ENCODE results near the gene PARVG.

PARVG gene

DNA sequence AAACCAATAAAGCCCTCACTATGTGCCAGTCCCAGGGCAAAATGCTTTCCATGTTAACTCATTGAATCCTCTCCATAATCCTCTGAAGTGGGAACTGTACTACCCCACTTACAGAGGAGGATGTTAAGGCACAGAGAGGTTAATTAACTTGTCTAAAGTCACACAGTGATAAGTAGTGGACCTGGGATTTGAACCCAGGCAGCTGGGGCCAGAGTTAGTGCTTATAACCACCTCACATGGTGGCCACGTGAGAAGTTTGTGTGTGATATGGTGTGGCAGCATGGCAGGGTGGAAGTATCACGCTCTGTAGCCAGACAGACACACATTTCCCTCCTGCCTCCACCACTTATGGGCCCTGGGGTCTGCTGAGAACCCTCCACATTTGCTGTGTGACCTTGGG is 16.5 kb downstream of the PARVG start:
- no peak for DNase-seq

DNA sequence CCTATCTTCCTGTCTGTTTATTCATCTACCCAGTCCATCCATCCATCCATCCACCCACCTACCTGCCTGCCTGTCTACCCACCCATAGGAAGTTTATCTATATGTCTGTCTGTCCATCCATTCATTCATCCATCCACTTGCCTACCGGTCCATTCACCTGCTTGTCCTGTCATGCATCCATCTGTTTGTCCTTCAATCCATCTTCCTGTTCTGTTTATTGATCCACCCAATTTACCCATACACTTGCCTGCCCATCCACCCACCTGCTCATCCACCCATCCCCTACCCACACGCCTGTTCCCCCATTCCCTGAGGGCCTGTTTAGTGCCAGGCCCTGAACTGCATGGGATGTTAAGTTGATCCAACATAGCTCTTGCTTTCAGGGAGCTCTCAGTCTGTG is 18.4 kb downstream of the PARVG start:
- no peak for DNase-seq

DNA sequence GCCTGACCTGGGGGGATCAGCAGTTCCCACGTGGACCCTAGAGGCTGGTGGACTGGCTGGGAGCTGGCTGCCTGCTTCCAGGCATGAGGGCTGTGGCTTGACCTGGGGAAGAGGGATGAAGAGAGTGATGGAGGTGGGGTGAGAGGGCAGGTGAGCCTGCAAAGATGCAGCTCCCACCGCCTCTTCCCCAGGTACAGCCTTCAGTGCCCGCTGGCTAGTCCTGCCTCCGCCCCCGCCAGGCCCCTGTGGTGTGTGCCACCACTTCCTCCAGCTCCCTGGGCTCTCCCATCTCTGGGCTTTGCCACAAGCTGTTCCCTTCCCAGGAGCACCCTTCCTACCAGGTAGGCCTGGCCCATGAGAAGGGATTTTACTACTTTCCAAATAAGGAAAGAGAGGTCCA is 19.1 kb downstream of the PARVG start:
- no peak for DNase-seq

DNA sequence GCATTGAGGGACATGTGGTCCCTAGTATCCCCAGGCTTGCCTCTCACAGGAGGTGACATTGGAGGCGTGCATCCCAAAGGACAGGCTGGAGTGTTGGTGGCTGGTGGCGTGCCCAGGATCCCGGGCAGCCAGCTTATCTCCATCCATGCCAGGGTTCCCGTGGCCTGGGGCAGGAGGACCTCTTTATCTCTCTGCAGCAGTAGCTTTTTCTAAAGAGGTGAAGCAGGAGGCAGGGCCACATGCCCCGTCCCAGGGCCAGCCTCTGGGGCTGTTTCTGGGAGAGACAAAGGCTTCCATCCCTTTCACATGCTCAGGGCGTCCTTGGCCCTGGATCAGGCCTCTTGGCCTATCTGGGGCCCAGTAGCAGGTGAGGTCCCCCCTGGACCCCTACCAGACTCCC is 19.7 kb downstream of the PARVG start:
- DNase-seq, result no peak

DNA sequence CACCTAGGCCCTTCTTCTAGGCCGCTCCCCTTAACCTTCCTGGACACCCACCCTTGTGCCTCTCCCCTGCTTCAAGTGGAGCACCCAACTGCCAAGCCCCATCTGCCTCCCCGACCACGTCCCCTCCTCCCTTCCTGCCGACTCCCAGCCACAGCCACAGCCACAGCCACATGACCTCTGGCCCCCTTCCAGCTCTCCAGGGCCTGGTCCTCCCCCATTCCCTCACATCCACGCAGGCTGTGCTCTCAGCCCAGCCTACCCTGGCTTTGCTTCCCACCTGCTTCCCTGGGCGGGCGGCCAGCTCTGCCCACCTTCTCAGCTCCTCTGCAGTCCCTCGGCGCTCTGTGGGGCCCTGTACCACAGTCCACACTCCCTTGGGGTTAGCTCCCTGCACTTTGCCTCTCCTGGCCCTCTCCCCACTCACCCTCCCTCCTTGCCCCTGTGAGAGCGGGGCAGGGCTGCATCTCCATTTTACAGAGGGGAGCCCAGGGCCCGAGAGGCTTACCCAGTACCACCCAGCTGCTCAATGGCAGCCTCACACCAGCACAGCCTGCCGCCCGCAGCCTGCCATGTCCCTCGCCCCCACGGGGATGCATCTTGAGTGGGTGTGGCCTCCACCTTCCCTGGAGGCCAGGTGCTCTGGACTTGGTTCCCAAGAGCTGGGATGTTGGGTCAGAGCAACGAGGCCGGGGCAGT is 20.3 kb downstream of the PARVG start:
- no peak for DNase-seq

DNA sequence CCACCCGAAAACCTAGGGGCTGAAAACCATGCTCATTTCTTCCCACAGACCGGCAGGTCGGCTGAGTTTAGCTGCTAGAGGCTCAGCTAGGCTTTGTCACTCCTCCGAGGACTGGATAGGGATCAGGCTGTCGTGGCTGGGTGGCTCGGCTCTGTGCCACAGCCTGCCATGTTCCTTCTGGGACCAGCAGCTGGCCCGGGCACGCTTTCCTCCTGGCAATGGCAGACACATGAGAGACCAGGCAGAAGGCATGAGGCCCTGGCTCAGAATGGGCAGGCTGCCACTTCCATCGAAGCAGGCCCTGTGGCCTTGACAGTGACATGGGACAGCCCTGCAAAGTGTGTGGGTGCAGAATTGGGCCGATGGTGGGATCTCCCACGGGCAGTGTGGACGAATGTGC is 20.9 kb downstream of the PARVG start:
- no peak for DNase-seq

DNA sequence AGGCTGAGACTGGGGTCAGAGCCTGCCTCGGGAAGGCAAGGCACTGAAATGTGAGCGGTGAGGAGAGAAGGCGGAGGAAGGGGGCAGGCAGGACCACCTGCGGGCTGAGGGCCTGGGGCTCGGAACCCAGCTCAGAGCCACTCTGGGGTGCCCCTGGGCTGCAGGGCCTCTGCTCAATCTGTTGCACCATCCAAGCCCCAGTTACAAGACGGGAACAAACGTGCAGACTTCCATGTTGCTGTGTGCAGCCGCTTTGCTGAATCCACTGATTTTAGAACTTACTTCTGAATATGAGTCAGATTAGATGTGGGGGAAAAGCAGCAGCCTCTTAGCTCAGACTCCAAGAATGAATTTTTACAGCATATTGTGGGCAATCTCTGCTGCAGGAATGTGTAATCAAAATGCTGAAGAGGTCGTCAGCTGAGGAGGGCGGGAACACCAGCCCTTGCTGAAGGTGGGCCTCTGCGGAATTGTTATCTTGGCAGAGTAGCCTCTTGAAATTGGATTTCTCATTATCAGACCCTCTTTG is 21.6 kb downstream of the PARVG start:
- DNase-seq, result no peak

DNA sequence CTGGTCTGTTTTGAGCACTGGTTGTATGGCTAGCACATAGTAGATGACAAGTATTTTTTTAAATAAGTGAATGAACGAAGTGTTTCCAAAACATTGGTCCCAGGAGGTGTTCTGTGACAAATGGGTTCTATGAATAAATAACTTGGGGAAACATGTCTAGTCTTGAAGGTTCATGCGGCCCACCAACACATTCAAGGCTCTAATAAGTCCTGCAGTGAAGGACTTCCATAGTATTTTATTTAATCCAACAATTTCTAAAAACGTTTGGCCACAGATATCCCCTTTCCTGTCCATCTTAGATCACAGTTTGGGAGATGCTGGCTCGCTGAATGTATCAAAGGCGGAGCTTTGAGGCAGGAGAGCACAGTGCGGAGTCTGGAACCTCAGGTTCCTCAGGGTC is 22.5 kb downstream of the PARVG start:
- no peak for DNase-seq

DNA sequence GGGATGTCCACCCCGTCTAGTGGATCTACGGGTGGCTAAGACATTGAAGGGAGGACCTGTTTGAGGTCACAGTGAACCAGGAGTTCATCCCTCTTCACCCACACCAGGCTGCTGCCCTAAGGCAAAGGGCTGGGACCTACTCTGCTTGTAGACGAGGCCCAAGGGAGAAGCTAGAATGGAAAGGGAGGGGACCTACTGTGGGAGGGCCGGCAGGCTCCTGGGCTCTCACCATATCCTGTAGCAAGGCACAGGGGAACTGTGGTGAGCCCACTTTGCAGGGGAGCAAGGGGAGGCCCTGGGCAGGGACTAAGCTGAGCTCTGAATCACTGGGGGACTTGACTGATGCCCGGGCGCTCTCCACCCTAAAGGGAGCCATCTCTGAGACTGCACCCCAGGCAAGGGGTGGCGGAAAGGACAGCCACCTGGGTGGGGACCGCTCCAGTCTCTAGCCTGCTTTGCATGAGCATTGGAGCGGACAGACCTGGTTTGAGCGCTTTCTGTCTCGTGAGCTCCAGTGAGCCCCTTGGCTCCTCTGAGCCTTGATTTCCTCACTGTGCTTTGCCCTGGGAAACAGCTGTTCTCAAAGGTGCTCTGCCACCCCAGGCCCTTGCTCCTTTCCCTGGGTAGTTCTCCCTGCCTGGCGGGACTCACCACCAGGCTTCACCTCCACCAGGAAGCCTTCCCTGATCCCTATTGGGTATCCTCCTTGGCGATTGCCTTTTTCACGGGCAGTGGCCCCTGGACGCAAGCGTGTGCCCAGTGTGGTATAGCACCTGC is 24.2 kb downstream of the PARVG start:
- no peak for DNase-seq

DNA sequence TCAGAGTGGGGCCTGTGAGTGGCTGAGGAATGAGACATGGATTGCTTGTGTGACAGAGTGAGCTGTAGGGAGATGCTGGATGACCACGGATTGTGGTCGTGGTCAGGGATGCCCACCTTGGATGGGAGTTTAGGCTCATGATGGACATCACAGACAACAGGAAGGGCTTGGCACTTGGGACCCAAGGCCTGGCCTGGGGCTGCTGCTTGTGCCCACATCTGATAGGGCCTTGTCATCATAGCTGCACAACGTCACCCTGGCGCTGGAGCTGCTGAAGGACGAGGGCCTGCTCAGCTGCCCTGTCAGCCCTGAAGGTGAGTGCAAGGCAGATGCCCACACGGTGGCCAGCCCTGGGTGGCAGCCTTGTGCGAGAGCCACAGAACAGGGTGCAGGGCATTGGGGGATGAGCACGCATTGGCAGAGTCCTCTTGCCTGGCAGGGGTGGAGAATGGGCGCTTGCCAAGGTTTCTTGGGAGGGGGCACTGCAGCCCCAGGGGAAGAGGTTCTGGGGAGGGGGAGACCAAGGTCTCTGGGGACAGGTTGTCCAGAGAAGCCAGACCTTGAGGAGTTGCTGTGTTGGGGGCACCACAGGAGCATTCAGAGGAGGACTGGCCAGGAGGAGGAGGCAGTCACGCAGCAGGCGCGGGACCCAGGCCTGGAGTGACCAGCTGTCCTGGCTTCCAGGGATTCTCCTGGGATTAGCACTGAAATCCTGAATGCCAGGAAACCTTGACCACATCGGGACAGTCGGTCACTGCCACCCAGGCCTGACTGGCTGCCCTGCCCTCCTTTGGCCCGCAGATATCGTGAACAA is 25.0 kb downstream of the PARVG start:
- no peak for DNase-seq

DNA sequence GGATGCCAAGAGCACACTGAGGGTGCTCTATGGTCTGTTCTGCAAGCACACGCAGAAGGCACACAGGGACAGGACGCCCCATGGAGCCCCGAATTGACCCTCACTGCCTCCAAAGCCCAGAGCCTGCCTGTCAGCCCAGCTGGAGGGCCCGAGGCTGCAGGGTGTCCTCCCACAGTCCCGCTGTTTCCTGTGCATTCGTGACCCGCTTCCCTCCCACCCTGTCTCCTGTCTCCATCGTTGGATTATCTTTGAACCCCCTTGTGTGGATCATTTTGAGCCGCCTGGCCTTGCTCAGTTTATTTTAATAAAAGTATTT is 25.6 kb downstream of the PARVG start:
- no peak for DNase-seq

DNA sequence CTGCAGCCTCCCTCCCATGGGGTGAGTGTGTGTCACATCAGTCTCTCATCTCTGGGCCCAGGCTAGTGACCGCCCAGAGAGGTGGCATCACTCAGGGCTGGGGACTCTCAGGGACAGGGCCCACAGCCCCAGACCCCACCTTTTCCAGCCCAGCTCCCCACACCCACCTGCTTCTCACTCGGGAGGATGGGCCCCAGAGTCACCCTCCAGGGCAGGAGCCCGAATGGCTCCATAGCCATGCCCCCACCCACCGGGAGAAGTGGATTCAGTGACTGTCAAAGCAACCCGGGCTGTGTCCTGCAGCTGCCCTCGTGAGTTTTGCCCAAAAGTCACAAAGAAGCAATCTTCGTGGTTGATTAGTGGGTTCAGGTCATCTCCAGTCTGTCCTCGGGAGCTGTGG is 26.0 kb downstream of the PARVG start:
- DNase-seq, result no peak

DNA sequence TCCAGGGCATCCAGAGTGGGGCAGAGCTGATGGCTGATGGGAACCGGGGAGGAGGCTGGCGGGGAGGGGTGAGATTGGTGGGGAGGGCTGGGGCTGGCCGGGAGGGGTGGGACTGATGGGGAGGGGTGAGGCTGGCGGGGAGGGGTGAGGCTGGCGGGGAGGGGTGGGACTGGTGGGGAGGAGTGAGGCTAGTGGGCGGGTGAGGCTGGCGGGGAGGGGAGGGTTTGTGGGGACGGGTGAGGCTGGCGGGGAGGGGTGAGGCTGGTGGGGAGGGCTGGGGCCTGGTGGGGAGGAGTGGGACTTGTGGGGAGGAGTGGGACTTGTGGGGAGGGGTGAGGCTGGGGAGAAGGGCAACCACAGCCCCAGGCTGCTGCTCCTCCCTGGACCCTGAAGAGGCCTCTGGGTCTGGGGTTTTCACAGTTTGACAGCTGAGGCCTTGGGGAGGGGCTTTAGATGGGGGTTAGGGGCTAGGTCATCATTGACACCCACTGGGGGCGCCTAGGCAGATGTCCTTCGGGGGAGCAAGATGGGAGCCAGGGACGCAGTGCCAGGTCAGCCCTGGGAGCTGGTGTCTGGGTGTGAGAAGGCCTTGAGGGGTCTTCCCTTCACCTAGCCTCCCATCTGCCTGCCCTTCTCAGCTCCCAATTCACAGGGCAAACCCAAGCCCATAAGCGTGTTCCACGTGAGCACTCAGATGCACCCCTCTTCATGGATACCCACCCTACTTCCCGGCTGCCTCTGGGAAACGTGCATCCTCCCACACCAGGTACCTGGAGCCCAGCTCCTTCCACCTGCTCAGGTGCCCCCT is 26.7 kb downstream of the PARVG start:
- DNase-seq, result no peak

DNA sequence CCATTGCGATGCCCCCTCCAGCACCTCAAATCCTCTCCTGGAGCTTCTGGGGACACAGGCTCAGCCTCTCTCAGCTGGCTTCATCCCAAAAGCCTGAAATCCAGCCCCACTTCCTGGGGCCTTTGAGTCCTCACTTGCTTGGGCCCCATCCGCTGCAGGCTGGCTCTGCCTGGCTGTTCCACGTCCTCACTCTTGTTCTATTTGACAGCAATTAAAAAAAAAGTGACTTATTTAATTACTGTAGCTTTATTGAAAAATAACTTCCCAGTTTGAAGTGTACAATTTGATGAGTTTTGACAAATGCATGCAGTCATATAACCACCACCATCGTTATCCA is 27.2 kb downstream of the PARVG start:
- no peak for DNase-seq

DNA sequence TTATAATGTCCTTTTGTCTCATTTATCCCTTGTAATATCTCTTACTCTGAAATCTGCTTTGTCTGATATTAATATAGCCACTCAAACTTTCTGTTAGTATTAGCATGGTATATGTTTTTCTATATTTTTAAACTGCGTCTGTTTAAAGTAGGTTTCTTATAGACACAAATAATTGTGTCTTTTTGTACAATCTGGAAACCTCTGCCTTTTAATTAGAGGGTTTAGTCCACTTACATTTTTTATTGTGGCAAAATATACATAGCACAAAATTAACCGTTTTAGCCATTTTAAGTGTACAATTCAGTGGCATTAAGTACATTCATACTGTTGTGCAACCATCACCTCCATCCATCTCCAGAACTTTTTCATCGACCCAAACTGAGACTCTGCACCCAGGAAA is 28.6 kb downstream of the PARVG start:
- DNase-seq, result no peak

DNA sequence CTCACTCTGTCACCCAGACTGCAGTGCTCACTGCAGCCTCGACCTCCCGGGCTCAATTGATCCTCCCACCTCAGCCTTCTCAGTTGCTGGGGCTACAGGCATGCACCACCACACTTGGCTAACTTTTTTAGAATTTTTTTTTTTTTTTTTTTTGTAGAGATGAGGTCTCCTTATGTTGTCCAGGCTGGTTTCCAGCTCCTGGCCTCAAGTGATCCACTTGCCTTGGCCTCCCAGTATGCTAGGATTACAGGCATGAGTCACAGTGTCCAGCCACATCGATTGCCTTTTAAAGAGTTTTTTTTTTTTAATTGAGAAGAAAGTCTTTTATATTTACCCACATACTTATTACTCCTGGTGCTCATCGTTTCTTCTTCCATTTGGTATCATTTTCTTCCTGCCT is 30.0 kb downstream of the PARVG start:
- DNase-seq, result no peak

DNA sequence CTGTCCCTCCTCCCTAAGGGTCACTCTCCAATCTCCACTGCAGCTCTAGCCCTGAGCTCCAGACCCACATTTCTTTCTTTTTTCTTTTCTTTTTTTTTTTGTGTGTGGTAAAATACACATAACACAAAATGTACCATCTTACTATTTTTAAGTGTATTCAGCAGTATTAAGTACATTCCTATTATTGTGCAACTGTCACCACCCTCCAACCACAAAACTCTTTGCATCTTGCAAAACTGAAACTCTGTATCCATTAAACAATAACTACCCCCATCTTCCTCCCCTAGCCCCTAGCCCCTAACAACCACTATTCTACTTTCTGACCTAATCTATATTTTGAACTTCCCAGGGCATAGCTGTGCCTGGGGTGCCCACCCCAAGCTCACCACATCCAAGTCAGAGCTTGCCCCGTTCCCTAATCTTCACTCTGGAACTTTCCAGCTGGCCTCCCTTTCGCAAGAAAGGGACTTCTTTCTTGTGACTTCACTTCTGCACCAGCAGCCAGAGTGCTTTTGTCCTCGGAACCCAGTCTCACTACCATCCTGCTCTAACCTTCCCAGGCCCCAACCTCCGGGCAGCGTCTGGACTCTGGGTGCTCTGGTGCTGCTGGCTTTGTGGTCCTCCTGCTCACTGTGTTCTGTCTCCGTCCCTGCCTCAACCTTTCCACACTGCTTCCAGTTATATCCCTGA is 30.7 kb downstream of the PARVG start:
- DNase-seq, result no peak

DNA sequence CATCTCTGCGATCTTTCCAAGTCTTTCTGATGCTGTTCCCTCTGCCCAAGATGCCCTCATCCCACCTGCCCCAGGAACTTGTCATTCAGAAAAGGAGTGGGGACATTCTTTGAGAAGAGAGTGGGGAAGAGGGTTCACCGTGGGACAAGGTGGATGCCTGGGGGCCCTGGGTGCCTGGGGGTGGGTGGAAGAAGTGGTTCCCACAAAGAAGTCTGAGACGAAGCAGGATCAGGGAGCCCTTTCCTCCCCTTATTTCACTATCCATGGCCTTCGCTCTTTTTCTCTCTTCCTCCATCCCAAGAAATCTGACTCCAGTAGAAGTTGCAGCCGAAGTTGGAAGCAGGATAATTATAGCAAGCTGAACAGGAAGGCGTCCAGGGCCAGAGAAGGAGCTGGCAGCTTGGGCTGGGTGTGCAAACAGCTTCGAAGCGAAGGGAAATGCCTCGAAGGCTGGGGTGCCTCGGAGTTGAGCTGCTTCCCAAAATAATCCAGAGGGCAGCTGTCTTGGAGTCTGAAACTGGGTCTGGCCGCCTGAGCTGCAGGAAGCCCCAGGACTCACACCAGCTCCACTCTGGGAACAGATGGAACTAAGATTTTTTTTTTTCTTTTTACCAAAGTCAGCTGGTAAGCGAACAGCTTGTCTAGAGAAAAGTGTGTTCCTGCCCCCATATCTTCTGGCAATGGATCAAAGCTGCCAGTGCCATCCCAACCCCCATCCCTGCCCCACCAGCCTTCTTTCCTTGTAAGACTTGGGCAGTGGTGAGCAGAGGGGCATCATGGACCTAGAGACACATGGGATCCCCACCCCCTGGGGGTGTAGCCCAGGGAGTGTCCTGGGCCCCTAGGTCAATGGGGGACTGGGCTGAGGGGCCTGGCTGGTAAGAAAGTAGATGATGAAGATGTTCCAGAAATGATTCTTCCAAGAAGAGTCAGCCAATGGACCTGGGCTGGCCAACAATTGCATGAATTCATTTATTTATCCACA is 31.5 kb downstream of the PARVG start:
- no peak for DNase-seq

DNA sequence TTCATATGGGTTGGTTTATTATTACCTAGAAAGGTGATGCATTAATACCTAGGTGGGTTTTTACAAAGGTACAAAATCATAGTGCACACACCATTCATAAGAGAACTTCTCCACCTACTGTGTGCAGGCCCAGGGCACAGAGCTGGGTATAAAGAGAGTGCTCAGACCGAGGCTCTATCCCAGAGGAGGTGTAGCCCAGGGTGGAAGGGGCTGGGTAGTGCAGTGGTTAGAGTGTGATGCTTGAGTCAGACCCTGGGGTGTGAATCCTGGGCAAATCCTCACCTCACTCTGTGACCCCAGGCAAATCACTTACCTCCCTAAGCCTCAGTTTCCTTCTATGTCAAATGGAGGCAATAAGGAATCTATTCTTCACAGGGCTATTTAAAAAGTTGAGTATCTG is 32.2 kb downstream of the PARVG start:
- DNase-seq, result no peak

DNA sequence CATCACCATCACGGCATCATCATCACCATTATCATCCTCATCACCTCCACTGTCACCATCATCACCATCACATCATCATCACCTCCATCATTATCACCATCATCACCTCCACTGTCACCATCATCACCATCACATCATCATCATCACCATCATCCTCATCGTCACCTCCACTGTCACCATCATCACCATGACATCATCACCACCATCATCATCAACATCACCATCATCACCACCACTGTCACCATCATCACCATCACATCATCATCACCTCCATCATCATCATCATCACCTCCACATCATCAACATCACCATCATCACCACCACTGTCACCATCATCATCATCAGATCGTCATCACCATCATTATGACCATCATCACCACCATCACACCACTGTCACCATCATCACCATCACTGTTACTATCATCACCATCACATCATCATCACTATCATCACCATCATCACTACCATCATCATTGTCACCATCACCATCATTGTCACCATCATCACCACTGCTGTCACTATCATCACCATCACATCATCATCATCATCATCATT is 32.8 kb downstream of the PARVG start:
- no peak for DNase-seq

DNA sequence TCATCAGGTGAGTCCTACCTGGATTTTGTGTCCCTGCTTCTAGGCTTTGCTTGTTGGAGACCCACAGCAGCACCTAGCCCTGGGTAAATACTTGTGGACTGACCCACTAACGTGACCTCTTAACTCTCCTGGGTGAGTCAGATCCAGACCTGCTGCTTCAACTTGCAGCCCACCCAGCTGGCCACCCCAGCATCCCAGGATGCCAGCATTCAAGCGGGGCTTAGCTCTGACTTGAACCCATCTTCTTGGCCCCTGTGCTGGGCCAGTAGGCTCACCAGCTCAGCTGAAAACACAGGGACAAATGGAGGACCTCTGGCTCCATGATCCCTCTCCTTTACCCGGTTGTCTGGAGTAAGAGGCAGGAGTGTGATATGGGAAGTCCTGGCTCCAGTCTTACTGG is 33.5 kb downstream of the PARVG start:
- DNase-seq, result no peak
